ENCODE measurements around the gene TPM2. TPM values are rescaled to one million over a fixed set of nuclear protein-coding genes. Genes with fewer than 3 reads are reported as not detected.

The TPM2 gene
- total RNA-seq, 2 donors from 2014 or later, result 599 to 915 TPM

- Histone ChIP-seq H3K9me3 (no peaks in the 10 kb centered on the region), H3K27me3 (no peaks in the 10 kb centered on the region), H3K4me1 (no peaks in the 10 kb centered on the region), H3K4me3 (no peak overlapping the region), H3K27ac (no peak overlapping the region), H3K36me3 (peaks cover 100% of the 10 kb centered on the region)
- DNase-seq (ENCODE audit: low spot score), result no peak
- TF ChIP-seq, protein P1, sequence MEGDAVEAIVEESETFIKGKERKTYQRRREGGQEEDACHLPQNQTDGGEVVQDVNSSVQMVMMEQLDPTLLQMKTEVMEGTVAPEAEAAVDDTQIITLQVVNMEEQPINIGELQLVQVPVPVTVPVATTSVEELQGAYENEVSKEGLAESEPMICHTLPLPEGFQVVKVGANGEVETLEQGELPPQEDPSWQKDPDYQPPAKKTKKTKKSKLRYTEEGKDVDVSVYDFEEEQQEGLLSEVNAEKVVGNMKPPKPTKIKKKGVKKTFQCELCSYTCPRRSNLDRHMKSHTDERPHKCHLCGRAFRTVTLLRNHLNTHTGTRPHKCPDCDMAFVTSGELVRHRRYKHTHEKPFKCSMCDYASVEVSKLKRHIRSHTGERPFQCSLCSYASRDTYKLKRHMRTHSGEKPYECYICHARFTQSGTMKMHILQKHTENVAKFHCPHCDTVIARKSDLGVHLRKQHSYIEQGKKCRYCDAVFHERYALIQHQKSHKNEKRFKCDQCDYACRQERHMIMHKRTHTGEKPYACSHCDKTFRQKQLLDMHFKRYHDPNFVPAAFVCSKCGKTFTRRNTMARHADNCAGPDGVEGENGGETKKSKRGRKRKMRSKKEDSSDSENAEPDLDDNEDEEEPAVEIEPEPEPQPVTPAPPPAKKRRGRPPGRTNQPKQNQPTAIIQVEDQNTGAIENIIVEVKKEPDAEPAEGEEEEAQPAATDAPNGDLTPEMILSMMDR (IDR thresholded peaks at IDR 0.05), result no peak
Measured at GRCh38 chr9:35717132-35717870, 27.6 kb upstream of the TPM2 start.

- DNase-seq (ENCODE audit: low spot score), result no peak
- H3K36me3 ChIP-seq, result peaks cover 100% of the 10 kb centered on the region
- H3K27ac ChIP-seq, result no peak overlapping the region
- H3K9me3 ChIP-seq, result no peaks in the 10 kb centered on the region
- peaks cover 0 to 5% of the 10 kb centered on the region in 2 donors for H3K4me1 ChIP-seq
- no peak overlapping the region for H3K4me3 ChIP-seq
- TF ChIP-seq, protein P1 (IDR thresholded peaks at IDR 0.05), result no peak
- no peaks in the 10 kb centered on the region for H3K27me3 ChIP-seq
Measured at GRCh38 chr9:35716230-35716629, 26.5 kb upstream of the TPM2 start.

DNA sequence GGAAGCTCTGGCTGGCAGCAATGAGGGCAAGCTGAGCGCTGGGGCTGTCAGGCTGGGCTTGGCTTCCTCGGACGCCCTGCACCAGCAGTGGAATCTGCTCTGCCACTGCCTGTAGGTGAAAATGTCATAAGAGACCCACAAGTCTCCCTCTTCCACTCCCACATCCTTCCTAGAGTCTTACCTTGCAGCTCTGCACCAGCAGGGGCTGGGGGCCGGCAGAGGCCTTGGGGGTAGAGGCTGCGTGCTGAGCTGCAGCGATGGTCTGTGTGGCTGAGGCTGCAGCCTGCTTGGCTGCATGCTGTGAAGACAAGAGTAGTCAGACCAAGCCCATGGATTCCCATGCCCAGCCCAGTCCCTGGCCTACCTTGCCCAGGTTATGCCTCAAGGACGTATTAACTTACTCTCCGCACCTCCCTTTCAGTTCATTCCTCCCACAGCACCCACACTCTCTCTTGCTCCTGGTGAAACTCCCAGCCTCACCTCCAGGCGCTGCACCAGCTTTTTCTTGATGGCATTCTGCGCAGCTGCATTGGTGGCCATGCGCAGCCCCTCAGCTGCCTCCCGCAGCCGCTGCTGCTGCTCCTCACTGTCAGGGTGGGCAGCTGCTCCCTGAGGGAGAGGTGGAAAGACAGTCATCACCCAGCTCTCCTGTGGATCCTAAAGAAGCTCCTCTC, 25.0 kb upstream of the TPM2 start:
- no peaks in the 10 kb centered on the region for H3K9me3 ChIP-seq
- peaks cover 0 to 10% of the 10 kb centered on the region in 2 donors for H3K4me1 ChIP-seq
- TF ChIP-seq, protein P1 (IDR thresholded peaks at IDR 0.05), result no peak
- no peak for DNase-seq (ENCODE audit: low spot score)
- no peak overlapping the region for H3K4me3 ChIP-seq
- H3K36me3 ChIP-seq, result peaks cover 99% of the 10 kb centered on the region
- no peak overlapping the region for H3K27ac ChIP-seq
- H3K27me3 ChIP-seq, result no peaks in the 10 kb centered on the region

DNA sequence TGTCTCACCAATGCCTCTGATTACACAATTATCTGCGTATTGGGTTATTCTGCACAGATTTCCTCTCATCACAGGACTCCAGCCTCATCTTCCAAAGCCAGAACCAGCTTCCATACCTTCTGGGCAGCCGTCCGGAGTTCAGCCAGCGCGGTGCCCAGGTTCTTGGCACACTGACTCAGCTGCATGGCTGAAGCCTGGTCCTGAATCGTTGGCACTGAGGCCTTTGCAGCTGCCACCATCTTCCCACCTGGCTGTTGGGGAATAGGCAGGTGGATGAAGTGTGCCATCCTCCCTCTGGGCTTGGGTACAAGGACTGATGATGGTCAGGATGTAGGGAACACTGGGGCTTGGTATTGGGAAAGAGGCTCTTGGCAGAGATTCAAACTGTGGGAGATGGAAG, 24.4 kb upstream of the TPM2 start:
- TF ChIP-seq, protein P1 (IDR thresholded peaks at IDR 0.05), result no peak
- H3K4me3 ChIP-seq, result no peak overlapping the region
- no peaks in the 10 kb centered on the region for H3K9me3 ChIP-seq
- H3K36me3 ChIP-seq, result peaks cover 99% of the 10 kb centered on the region
- DNase-seq (ENCODE audit: low spot score), result no peak
- no peak overlapping the region for H3K27ac ChIP-seq
- H3K4me1 ChIP-seq, result peaks cover 0 to 10% of the 10 kb centered on the region in 2 donors
- H3K27me3 ChIP-seq, result no peaks in the 10 kb centered on the region

DNA sequence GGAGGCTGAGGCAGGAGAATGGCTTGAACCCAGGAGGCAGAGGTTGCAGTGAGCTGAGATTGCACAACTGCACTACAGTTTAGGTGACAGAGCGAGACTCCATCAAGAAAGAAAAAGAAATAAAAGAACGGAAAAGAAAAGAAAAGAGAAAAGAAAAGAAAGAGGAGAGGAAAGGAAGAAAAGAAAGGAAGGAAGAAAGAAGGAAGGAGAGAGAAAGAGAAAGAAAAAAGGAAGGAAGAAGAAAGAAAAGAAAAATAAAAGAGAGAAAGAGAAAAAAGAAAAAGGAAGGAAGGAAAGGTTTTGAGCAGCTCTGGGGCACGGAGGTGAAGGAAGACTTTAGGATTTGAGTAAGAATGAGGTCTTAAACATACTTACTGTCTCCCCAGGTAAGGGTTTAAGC, 23.9 kb upstream of the TPM2 start:
- Histone ChIP-seq H3K36me3 (peaks cover 99% of the 10 kb centered on the region), H3K4me1 (peaks cover 0 to 10% of the 10 kb centered on the region in 2 donors), H3K27me3 (no peaks in the 10 kb centered on the region), H3K27ac (no peak overlapping the region), H3K4me3 (no peak overlapping the region), H3K9me3 (no peaks in the 10 kb centered on the region)
- no peak for DNase-seq (ENCODE audit: low spot score)
- TF ChIP-seq, protein P1 (IDR thresholded peaks at IDR 0.05), result no peak

Data from right atrium auricular region (tissue), 2 donors.